GM13977 (cell line): ENCODE results near the gene GATA3.

ENCODE experiments used
- DNase-seq: peaks from one replicate; pipeline ENCODE4 v3.0.0; 2012; ENCODE audit warnings: low spot score
- CTCF ChIP-seq: IDR thresholded peaks from 2 replicates; pipeline ENCODE4 v1.5.1; 2012; ENCODE audit warnings: mild to moderate bottlenecking, control low read depth; ENCODE audit not compliant: insufficient read depth; ENCODE audit errors: extremely low read depth, missing control alignments
- in situ Hi-C: fragments of 300-500 bp; cut with MboI; formaldehyde crosslinking; loops from one replicate; pipeline ENCODE4 v1.12.0; 2022; ENCODE audit warnings: low sequenced_read_pairs, low pct_unique_long_range_greater_than_20kb, mixed read lengths, inconsistent platforms; ENCODE audit not compliant: unreplicated experiment

The GATA3 gene

GRCh38 chr10:8063935-8064334 is 9.4 kb downstream of the GATA3 start:
- no peak for DNase-seq
- in situ Hi-C loops, result no loop called here
- no peak for TF ChIP-seq CTCF

GRCh38 chr10:8064436-8064835 is 9.9 kb downstream of the GATA3 start:
- no peak for DNase-seq
- TF ChIP-seq CTCF, result no peak
- in situ Hi-C loops, result no loop called here

DNA sequence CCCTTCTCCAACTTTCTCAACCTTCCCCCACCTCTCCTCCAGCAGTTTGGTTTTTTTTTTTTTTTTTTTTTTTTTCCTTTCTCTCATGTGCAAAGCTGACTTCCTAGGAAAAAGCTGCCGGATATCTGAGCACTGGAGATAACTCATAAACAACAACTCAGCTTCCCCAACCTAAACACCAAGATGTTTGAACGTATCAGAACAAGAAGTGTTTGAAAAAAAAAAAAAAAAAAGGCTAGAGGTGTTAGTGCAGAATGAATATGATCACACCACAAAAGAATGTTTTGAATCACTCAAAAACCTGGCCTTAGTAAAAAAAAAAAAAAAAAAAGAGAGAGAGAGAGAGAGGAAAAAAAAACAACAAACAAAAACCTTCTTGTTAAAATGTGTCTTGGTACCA is 11.2 kb downstream of the GATA3 start:
- TF ChIP-seq CTCF, result no peak
- in situ Hi-C loops, result no loop called here
- no peak for DNase-seq

GRCh38 chr10:8066124-8066523 is 11.6 kb downstream of the GATA3 start:
- no peak for TF ChIP-seq CTCF
- no peak for DNase-seq
- in situ Hi-C loops, result no loop called here

DNA sequence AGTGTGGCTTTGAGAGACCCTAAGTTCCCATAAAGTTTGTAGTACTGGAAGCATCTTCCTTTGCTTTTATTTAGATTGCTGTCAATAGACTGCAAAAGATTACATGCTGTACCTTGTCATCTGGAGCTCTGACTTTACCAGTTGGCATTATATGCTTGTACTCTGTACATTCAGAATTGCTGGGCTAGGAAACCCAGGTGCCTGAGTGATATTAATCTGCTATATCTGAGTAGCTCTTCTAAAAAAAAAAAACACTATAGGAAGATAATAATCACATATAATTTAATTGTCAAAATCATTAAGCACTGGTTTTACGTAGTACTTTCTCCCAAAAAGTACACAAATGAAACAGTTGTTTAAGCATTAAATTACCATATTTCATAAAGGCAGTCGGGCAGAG is 12.3 kb downstream of the GATA3 start:
- no peak for DNase-seq
- TF ChIP-seq CTCF, result no peak
- in situ Hi-C loops, result no loop called here

- no peak for TF ChIP-seq CTCF
- no peak for DNase-seq
- in situ Hi-C loops, result no loop called here
Observed at GRCh38 chr10:8069108-8069507, 14.6 kb downstream of the GATA3 start.

DNA sequence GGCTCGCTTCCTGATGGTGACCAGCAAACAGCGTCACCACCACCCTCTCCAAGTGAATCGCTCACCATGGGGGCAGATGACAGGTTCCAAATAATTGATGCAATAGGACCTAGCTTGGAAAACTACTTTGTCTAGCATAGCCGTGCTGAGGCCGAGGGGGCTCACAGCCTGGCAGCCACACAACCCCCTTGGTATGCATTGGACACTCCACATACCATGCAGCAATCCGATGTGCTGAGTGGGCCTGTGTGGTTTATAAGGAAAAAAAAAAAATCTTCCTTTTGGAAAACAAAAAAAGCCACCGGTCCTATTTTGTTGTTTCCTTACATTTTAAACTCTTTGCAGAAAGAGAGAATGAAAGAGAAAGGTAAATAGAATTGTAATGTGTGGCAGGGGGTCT is 15.1 kb downstream of the GATA3 start:
- in situ Hi-C loops, result no loop called here
- DNase-seq, result no peak
- no peak for TF ChIP-seq CTCF
